Measurements from ENCODE around the gene SPATA25.
A peak's percentile ranks its signal among the peaks of the same experiment; 100 is the strongest.
"Not testable (repeated sequence)": the region's sequence is repeated elsewhere in the genome, so short reads cannot be mapped to it uniquely, and the experiment has no call there.

The SPATA25 gene

DNA sequence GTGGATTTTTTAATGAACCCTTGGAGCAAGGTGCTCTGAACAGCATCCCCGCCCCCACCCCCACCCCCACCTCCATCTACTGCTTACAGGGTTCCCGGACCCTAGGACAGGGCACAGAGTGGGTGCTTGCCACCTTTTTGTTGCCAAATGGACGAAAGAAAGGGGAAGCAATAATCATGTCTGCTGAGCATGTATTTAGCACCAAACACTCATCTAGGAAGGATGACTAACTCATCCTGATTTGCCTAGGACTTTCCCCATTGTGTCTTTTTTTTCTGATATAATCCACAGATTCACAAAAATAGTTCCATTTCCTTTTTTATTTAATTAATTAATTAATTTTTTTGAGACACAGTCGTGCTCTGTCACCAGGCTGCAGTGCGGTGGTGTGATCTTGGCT, 25.7 kb upstream of the SPATA25 start:
- no peak for DNase-seq

DNA sequence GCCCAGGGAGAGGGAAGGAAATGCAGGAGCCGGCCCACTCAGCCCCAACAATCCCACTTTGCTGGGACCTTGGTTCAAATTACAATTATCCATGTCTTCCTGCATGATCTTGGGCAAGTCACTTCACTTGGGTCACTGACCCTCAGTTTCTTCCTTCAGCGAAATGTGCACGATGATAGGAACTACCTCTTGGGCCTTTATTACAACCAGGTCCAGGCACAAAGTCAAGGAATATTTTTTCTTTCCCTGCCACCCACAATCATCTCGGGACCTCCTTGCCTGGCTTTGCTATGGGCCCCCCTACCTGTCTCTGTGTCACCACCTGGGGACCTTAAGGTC, 24.9 kb upstream of the SPATA25 start:
- no peak for DNase-seq

DNA sequence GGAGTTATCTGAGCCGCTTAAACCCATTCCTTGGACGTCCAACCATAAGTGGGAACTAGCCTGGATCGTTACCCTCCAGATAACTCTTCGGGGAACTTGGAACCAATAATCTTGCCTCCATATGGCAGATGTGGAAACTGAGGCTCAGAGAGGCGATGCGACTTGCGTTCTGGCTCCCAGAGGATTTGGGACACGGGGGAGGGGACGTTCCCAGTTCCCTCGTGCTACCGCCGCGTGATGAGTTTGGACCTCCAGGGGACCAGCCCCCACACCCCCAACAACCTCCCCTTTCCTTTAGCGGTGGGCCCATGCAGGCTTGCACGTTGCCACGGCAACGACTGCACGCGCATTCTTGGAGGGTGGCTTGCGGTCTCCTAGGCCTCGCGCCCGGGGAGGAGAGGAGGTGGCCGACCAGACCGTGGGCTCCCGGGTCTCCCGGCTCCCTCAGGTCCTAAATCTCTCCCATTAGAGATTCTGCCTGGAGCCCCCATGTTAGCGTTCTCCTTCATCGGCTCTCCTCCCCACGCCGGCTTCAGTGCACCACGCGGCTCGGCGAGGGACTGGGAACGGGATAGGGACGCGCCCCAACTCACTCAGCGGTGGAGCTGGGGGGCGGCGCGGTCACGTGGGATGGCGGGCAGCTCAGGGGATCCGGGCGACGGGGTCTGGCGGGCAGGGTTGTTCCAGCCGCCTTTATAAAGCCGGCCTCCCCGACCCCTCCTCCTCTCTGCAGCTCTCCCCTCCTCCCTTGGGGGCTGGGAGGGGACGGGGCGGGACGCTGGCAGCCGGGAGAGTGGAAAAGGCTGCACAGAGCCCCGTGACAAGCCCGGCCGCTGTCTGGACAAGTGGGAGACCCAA, 24.3 kb upstream of the SPATA25 start, which contains the start of gene PLTP:
PLTP (minus strand) TSS at position 670 of the 858 bp plus-strand sequence. CDS start 703 bp downstream, outside the sequence.
- peak in 1 of 5 donors; percentile 15 for DNase-seq

DNA sequence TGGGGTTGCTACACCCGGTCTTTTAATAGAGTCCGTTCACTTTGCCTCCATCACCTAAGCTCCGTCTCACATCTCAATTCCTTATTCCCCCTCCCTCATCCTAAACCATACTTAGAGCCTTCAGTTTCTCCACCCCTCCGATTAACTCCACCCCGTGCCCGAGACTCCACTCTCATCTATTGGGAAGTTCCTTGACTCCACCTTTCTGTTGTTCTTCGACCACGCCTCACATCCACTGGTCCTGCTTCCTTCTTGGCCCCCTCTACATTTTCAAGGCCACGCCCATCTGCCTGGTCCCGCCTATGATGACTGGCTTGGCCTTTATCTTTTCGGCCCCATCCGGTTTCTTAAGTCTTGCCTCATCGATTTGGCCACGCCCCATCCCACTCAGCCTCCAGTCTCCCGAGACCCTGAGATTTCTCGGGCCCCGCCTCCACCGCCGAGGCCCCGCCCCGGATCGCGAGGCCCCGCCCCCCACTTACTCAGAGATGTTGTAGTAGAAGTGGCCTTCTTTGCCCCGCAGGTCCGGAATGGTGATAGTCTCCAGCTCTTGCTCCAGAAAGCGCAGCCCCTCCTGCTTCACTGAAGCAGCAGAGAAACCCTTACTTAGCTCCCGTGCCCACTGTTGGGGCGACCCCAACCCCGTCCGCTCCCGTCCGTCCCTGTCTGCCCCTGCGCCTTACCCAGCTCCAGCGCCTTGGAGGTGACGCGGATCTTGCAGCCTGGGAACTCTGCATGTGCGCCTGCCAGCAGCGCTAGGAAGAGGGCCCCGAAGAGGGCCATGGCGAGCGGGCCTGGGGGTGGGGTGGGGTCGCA, 23.5 kb upstream of the SPATA25 start:
- peak; percentile 67 to 96 (median 72) for DNase-seq

DNA sequence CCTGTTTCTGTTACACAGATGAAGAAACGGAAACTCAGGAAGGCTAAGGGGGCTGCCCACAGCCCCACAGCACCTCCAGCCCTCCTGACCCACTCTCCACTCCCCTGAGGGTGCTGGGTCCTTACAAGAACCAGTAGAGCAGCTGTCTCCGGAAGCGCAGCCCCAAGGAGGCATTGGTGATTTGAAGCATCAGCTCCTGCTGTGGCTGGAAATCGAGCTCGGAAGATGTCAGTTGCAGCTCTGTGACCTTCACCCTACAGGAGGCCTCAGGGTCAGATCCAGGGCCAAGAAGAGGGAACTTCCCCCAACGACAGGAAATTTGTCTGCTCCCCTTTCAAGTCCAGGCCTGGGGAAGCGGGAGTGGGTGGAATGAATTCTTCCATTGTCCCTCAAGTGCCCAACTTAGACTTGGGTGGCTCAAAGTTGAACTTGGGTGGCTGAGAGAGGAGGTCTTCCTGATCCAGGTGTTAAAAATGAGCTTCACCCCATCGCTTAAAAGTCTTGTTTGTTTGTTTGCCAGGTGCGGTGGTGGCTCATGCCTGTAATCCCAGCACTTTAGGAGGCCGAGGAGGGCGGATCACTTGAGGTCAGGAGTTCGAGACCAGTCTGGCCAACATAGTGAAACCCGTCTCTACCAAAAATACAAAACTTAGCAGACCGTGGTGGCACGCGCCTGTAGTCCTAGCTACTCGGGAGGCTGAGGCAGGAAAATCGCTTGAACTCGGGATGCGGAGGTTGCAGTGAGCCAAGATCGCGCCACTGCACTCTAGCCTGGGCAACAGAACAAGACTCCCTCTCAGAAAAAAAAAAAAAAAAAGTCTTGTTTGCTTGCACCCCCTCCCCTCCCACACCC, 22.6 kb upstream of the SPATA25 start:
- DNase-seq = no peak

DNA sequence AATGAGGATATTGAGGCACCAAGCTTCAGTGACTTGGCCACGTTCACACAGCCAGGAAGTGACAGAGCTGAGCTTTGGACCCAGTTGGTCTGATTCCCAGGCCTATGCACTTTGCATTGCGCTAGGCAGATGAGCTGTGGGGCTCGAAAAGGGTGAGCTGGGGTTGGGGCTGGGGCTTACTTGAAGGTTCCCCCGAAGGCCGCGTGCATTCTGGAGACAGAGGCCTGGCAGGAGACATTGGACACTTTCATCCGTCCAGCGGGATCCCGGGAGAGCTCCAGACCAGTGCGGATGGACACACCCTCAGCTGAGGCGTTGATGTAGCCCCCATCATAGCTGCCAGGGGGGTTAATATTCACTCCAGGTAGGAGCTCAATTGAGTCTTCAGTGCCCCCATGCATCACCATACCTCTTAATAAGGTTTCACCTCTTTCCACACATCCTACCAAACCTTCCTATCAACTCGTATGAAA, 21.9 kb upstream of the SPATA25 start:
- no peak for DNase-seq

DNA sequence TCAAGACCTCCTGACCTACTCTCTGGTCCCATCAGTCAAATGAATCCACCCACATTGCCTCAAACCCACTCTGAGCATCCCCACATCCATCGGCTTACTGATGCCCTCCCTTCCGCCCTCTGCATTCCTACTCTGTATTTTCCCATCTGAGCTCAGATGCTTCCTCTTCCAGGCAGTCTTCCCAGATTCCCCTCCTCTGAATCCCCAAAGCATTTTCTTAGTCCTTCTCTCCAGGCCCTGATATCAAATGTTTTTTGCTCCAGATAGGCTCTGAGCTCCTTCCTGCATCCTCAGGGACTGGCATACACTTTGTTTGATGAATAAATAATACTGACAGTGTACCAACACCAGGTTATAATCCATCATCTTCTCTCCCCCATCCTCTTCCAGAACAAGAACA, 20.7 kb upstream of the SPATA25 start:
- DNase-seq = no peak

DNA sequence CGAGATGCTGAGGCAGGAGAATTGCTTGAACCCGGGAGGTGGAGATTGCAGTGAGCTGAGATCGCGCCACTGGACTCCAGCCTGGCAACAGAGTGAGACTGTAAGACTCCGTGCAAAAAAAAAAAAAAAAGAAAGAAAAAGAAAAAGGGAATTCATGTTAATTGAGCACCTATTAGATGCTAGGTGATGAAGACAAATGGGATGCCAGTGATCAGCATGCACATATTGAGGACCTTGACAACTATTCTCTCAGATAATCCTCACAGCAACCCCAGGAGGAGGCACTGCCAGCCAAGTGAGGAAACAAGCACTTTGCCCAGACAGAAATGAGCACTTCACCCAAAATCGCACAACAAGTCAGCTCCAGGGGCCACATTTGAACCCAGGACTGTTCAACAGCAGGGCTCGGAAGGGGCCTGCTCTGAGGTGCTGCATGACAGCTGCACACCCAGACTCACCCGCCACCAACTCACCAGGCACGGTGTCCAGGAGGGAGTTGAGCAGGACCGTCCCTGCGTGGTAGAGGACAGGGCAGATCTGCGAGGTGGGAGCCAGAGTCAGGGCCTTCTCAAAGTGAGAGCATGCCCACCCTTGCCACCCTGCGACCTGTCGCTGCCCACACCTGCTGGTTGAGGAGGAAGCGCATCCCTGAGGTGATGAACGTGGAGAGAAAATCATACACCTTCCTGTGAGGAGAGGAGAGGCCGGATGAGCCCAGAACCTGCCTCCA, 20.0 kb upstream of the SPATA25 start:
- DNase-seq = no peak

DNA sequence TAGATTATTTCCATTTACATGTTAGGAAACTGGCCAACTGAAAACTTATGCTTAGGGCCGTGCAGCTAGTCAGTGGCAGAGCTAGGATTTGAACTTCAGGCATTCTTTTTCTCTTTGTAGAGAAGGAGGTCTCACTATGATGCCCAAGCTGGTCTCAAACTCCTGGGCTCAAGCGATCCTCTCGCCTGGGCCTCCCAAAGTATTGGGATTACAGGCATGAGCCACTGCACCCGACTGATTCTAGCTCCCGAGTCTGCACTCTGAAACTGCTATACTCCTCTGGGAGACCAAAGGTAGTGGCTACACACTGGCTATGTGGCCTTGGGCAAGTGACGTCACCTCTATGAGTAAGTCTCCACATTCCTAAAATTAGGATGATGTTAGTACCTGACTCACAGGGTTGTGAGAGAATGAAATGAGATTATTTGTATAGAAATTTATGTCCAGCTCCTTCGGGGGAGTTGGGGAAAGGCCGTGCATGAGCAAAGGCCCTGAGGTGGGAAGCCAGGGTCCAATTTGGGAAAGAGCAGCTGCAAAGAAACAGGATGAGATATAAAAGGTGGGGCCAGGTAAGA, 18.2 kb upstream of the SPATA25 start:
- DNase-seq = no peak

DNA sequence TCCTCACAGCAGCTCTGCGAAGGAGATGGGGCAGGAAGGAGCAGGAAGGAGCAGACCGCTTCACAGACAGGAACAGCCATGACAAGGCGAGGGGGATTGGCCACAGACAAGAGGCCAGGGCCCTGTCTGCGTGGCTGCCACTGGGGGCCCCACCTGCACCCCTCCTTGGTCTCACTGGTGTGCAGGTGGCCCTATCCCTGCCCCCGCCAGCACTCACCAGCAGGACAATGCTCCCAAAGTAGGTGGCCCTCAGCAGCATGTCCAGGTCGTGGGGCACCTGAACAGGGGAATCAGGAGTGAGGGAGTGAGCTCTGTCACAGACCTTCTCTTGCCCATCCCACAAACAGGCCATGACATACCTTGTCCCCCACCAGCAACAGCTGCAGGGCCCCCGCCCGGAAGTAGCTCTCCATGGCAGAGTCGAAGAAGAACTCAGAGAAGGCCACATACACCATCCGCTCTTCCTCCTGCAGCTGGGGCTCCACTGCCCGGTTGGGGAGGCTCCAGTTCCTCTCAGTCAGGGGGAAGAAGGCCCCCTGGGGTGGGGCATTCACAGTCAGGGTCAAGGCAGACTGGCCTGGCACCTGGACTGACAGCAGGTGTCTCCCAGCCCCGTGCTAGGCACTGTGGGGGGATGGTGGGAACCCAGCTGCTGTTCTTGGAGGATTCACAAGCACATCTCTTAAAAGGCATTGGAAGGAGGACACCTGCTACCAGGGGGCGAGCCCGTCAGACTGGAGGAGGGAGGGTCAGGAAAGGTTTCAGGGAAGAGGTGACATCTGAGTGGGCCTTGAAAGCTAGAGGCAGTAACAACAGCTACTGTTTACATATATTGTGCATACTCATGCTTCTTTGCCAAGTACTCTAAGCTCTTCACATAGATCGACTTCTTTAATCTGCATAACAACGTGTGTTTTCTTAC, 17.4 kb upstream of the SPATA25 start:
- no peak for DNase-seq

DNA sequence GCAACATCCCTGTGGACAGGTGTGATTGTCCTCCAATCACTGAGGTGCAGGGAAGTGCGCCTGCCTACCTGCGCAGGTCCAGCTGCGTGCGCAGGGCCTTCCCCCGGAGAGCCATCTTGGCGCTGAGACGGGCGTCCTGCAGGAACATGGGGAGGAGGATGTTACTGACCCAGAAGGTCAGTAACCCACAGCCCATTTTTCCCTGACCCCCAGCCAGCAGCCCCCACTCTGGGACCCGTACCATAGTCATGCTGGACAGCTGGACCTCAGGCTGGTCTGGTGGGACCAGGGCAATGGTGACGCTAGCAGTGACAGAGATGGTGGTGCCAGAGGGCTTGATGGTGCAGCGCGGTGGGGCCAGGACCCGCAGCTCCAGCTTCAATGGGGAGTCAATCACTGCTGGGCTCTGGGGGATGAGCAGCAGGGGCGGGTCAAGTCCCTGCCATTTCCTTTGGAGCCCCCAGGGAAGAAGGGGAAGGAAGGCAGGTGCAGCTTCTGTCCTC, 14.8 kb upstream of the SPATA25 start:
- DNase-seq = no peak

DNA sequence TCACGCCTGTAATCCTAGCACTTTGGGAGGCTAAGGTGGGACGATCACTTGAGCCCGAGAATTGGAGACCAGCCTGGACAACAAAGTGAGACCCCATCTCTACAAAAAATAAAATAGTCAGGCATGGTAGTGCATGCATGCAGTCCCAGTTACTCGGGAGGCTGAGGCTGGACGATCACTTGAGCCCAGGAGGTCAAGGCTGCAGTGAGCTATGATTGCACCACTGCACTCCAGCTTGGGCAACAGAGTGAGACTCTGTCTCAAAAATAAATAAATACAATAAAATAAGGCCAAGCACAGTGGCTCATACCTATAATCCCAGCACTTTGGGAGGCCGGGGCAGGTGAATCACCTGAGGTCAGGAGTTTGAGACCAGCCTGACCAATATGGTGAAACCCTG, 13.9 kb upstream of the SPATA25 start:
- DNase-seq = not testable (repeated sequence)

DNA sequence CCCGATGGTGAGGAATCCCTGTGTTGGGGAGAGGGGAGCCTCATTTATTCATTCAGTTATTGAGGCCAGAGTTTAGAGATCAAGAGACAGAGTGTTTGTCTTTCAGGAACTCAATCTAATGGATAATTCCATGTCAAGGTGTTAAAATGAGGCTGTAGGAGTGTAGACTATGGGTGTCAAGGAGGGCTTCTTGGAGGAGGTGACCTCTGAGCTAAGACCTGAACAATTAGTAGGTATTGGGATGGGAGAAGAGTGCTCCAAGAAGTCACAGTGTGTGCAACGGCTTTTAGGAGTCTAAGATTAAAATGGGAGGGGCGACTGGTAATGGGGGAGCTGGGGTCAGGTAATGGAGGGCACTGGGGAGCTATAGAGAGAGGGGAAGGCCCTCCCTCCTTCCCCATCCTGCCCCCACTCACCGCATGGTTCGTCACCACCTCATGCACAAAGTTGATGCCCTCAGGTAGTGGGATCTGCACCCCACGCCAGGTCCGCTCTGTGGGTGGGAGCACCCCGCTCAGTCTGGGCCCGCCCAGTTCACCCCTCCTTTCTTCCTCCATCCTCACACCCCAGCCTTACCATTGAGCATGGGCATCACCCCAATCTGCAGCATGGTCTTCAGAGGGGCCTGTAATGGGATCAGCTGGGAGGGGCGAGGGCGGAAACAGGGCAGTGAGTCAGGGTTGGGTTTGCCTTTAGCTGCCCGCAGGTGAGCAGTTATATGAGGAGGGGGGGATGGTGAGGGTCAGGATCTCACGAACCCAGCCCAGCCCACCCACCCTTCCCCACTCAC, 11.8 kb upstream of the SPATA25 start:
- DNase-seq = no peak

DNA sequence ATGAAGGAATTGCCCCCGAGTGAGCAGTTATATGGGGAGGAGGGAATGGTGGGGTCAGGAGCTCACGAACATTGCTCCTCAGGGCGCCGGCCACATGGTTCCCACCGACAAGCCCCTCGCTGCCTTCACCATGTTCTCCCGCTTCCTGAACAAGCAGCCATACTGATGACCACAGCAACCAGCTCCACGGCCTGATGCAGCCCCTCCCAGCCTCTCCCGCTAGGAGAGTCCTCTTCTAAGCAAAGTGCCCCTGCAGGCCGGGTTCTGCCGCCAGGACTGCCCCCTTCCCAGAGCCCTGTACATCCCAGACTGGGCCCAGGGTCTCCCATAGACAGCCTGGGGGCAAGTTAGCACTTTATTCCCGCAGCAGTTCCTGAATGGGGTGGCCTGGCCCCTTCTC, 10.9 kb upstream of the SPATA25 start:
- DNase-seq = no peak

DNA sequence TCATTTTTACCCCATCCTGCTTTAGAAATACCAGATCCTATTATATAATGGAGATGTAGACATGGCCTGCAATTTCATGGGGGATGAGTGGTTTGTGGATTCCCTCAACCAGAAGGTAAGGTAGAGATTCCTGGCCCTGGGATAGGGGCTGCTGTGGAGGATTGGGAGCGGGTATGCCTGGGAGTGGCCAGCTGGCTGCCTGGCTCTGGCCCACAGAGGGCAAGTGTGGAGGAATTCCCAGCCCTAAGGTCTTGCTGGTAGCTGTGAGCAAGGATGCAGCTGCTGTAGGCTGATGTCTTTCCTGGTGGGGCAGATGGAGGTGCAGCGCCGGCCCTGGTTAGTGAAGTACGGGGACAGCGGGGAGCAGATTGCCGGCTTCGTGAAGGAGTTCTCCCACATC, 10.3 kb upstream of the SPATA25 start:
- DNase-seq = no peak

DNA sequence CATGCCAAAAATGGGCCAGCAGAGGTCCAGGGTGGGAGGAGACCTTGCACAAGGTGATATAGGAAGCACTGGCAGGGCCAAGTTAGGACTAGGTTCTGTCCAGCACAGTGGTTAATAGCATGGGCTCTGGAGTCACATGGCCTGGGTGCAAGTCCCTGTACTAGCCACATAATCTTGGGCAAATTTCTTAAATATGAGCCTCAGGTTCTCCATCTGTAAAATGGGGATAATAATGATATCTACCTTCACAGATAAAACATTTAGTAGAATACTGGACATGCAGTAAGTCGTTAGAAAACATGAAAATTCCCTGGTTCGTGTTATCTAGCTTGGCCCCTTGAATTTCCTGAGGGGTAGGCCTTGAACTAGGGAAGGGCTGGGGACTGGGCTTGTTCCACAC, 9.9 kb upstream of the SPATA25 start:
- no peak for DNase-seq

DNA sequence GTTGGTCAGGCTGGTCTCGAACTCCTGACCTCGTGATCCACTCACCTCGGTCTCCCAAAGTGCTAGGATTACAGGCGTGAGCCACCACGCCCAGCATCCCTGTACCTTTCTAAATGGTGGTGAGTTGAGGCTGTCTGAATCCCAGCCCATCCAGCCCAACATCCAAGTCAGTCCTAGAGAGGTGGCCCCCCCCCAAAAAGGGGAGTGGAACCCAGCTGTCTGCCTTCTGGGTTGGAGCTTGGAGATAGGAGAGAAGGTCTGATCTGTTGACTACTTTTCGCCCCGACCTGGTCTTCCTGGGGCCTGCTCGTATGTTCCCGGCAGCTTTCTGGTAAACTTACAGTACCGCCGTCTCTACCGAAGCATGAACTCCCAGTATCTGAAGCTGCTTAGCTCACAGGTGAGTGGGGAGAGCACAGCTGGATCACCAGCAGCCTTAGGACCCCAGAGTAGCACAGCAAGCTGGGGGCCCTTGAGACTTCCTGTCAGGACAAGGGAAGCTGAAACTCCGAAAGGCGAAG, 9.3 kb upstream of the SPATA25 start:
- DNase-seq = no peak

DNA sequence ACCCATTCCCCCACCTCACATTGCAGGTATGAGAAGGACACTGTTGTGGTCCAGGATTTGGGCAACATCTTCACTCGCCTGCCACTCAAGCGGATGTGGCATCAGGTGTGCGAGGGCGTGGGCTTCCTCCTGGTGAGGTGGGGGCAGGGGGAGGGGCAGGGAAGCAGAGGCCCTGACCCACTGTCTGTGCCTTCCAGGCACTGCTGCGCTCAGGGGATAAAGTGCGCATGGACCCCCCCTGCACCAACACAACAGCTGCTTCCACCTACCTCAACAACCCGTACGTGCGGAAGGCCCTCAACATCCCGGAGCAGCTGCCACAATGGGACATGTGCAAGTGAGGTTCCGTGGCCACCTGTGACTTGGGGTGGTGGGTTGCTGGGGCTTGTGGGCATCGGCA, 7.4 kb upstream of the SPATA25 start:
- DNase-seq = no peak

DNA sequence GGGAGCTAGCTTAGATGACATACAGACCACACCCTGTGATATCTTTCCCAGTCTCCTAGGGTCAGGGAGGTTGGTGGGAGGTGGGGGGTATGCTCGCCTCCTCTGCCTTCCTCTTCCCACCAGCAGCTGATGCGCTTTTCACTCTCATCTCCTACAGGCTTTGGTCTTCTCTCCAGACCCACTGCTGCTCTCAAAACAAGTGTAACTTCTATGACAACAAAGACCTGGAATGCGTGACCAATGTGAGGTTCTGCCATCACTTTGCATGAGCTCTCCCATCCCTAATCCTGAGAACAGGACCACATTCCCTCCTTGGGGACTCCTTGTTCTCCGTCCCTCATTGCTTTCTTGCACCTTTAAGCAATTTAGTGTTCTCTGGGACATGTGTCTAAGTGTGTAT, 6.4 kb upstream of the SPATA25 start:
- no peak for DNase-seq

Data from T-helper 1 cell (primary cell).